GM23248 (cell line): ENCODE measurements around the gene RASA3. TPM values are rescaled to one million over a fixed set of nuclear protein-coding genes. Genes with fewer than 3 reads are reported as not detected.

Experiments used
- DNase-seq: peaks from one replicate; pipeline ENCODE4 v3.0.0-alpha.2; 2015
- H2AFZ ChIP-seq: fragments of 200-600 bp; sonication (generic); 2 replicates; pipeline ENCODE4 v1.6.1; 2016; ENCODE audit warnings: antibody characterized with exemption
- H3F3A ChIP-seq: fragments of 200-600 bp; sonication (generic); 2 replicates; pipeline ENCODE4 v1.6.1; 2016; ENCODE audit warnings: mild to moderate bottlenecking, antibody characterized with exemption, mixed run types; ENCODE audit not compliant: insufficient read depth
- H3K27ac ChIP-seq: fragments of 200-600 bp; sonication (generic); 2 replicates; pipeline ENCODE4 v1.5.1; 2016; ENCODE audit warnings: mild to moderate bottlenecking
- H3K27me3 ChIP-seq: fragments of 200-600 bp; sonication (generic); replicated peaks from 2 replicates; pipeline ENCODE4 v1.6.1; 2016; ENCODE audit warnings: mild to moderate bottlenecking; ENCODE audit not compliant: insufficient read depth
- H3K36me3 ChIP-seq: fragments of 200-600 bp; sonication (generic); 2 replicates; pipeline ENCODE4 v1.6.1; 2016; ENCODE audit warnings: low read depth, mild to moderate bottlenecking
- H3K4me1 ChIP-seq: fragments of 200-600 bp; sonication (generic); 2 replicates; pipeline ENCODE4 v1.6.1; 2016; ENCODE audit warnings: mild to moderate bottlenecking; ENCODE audit not compliant: insufficient read depth
- H3K4me2 ChIP-seq: fragments of 200-600 bp; sonication (generic); one replicate; pipeline ENCODE4 v1.6.1; 2016; ENCODE audit warnings: mild to moderate bottlenecking; ENCODE audit not compliant: unreplicated experiment
- H3K4me3 ChIP-seq: fragments of 200-600 bp; sonication (generic); 2 replicates; pipeline ENCODE4 v1.5.1; 2016; ENCODE audit warnings: mild to moderate bottlenecking
- H3K79me2 ChIP-seq: fragments of 200-600 bp; sonication (generic); 2 replicates; pipeline ENCODE4 v1.6.1; 2016; ENCODE audit warnings: mild to moderate bottlenecking; ENCODE audit not compliant: insufficient read depth
- H3K9ac ChIP-seq: fragments of 200-600 bp; sonication (generic); 2 replicates; pipeline ENCODE4 v1.6.1; 2016; ENCODE audit warnings: mild to moderate bottlenecking
- H3K9me2 ChIP-seq: fragments of 200-600 bp; sonication (generic); 2 replicates; pipeline ENCODE4 v1.6.1; 2016; ENCODE audit warnings: mixed run types, mild to moderate bottlenecking, moderate library complexity; ENCODE audit not compliant: insufficient read depth
- H3K9me3 ChIP-seq: fragments of 200-600 bp; sonication (generic); one replicate; pipeline ENCODE4 v1.6.1; 2017; ENCODE audit warnings: low read depth
- H4K20me1 ChIP-seq: fragments of 200-600 bp; sonication (generic); 2 replicates; pipeline ENCODE4 v1.6.0; 2016; ENCODE audit not compliant: insufficient read depth
- EZH2 ChIP-seq: fragments of 200-600 bp; sonication (generic); IDR thresholded peaks from 2 replicates; pipeline ENCODE4 v1.6.1; 2018; ENCODE audit warnings: antibody characterized with exemption, mild to moderate bottlenecking; ENCODE audit not compliant: insufficient read depth, poor library complexity, severe bottlenecking
- EZH2phosphoT487 ChIP-seq: fragments of 200-600 bp; sonication (generic); IDR thresholded peaks from 2 replicates; pipeline ENCODE4 v1.6.1; 2018; ENCODE audit warnings: antibody characterized with exemption, moderate library complexity, mild to moderate bottlenecking, low read depth; ENCODE audit not compliant: insufficient read depth
- WGBS, 2 experiments: methylation state at CpG; one replicate each; pipeline ENCODE4 v1.1.6; 2015 to 2017; ENCODE audit warnings: low lambda C conversion rate in 2 of 2, low coverage in 1 of 2; ENCODE audit errors: missing lambda C conversion rate in 2 of 2; 5-methylcytosine and 5-hydroxymethylcytosine counted together
- in situ Hi-C: fragments of 300-500 bp; cut with MboI; formaldehyde crosslinking; loops from 2 replicates; pipeline ENCODE4 v1.15.0; 2020
- polyA plus RNA-seq: library from polyadenylated mRNA; unstranded; fragments of >200 nt; fragmentation: Nextera tagmentation; extraction: Ambion mirVana; gene quantifications from 2 replicates; pipeline ENCODE4 v1.2.1, GENCODE V29; 2016
- total RNA-seq: library from RNA; depleted of rRNA; stranded (reverse); fragments of >200 nt; shearing (Covaris generic); gene quantifications from 2 replicates; pipeline ENCODE4 v1.2.3, GENCODE V29; 2014

The RASA3 gene
- total and polyA plus RNA-seq, 2 experiments from 2014 or later = 34.3 to 36.7 TPM

DNA sequence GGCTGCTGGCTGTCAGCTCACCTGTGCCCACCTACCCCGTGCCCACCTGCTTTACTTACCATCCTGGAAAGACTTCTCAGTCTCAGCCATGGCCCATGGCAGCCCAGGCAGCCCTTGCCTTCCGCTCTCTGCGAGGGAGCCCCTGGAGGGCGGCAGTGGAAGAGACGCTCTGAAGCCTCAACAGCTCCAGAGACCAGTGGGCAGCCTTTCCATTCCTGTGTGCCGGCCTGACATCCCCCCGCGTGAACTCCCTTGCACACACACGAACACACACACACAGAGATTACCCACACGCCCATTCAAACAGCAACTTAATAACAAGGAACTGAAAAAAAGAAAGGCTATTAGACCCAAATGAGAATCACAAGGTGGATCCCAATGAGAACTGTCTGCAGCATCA, 14.2 kb upstream of the RASA3 start:
- no peak overlapping the region for H3K4me2 ChIP-seq
- no peaks in the 10 kb centered on the region for H3K36me3 ChIP-seq
- no peaks in the 10 kb centered on the region for H3F3A ChIP-seq
- no peaks in the 10 kb centered on the region for H3K79me2 ChIP-seq
- no peak overlapping the region for H3K4me3 ChIP-seq
- TF ChIP-seq EZH2phosphoT487 (no peak), EZH2 (no peak)
- in situ Hi-C loops = no loop called here
- DNase-seq = no peak
- no peaks in the 10 kb centered on the region for H4K20me1 ChIP-seq
- H2AFZ ChIP-seq = no peak overlapping the region
- no peaks in the 10 kb centered on the region for H3K9me2 ChIP-seq
- no peaks in the 10 kb centered on the region; the same call in 1 of the 2 replicates for H3K27me3 ChIP-seq
- no peak overlapping the region for H3K27ac ChIP-seq
- 83 to 85% methylated on average over 10 of the region's 10 CpGs for WGBS, 2 experiments
- no peaks in the 10 kb centered on the region for H3K9me3 ChIP-seq
- H3K4me1 ChIP-seq = no peaks in the 10 kb centered on the region
- H3K9ac ChIP-seq = no peak overlapping the region

DNA sequence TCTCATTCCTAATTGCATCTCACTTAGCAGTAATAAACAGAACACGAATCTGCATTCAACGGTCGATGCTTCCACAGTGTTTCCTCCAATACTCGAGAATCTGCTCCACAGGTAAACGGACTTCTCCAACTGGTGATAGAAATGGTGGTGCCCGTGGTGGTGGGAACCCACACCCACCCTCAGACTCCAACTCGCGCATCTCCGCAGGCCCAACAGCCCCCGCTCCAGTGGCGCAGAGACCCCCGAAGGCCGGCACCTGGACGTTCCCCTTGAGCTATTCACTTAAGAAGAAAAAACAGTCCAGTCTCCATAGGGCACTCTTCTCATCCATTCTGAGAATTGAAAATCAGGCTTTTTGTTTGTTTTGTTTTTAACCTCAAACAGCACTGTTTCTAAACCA, 13.8 kb upstream of the RASA3 start:
- H2AFZ ChIP-seq = no peak overlapping the region
- no peaks in the 10 kb centered on the region for H3K4me1 ChIP-seq
- no peaks in the 10 kb centered on the region; the same call in 1 of the 2 replicates for H3K27me3 ChIP-seq
- H3K27ac ChIP-seq = no peak overlapping the region
- H3K9ac ChIP-seq = no peak overlapping the region
- TF ChIP-seq EZH2 (no peak), EZH2phosphoT487 (no peak)
- H4K20me1 ChIP-seq = no peaks in the 10 kb centered on the region
- H3K9me2 ChIP-seq = no peaks in the 10 kb centered on the region
- WGBS, 2 experiments = 87 to 90% methylated on average over 14 of the region's 14 CpGs
- no peaks in the 10 kb centered on the region for H3K79me2 ChIP-seq
- no peaks in the 10 kb centered on the region for H3F3A ChIP-seq
- no peak for DNase-seq
- H3K36me3 ChIP-seq = no peaks in the 10 kb centered on the region
- no peak overlapping the region for H3K4me2 ChIP-seq
- H3K9me3 ChIP-seq = no peaks in the 10 kb centered on the region
- in situ Hi-C loops = no loop called here
- H3K4me3 ChIP-seq = no peak overlapping the region

DNA sequence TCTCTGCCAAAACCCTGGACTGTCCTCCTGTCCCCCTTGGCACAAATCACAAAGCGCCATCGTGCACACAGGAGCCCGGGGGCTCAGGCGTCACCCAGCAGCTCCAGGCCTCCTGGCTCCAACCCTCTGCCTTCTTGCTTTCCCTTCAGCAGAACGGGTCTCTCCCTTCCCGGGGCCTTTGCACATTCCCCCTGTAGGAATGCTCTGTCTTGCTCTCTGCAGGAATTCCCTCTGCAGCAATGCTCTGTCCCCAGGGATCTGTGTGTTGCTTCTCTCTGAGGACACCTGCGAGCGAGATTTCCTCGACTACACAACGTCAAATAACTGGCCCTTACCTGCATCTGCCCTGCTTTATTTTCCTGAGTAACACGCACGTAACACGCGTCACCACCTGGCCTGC, 13.3 kb upstream of the RASA3 start:
- no peaks in the 10 kb centered on the region for H3K9me3 ChIP-seq
- no peak overlapping the region for H3K4me2 ChIP-seq
- no peak for DNase-seq
- no peak overlapping the region for H3K4me3 ChIP-seq
- H2AFZ ChIP-seq = no peak overlapping the region
- in situ Hi-C loops = no loop called here
- no peaks in the 10 kb centered on the region for H3K79me2 ChIP-seq
- H3K36me3 ChIP-seq = no peaks in the 10 kb centered on the region
- no peak overlapping the region for H3K27ac ChIP-seq
- no peaks in the 10 kb centered on the region for H3K9me2 ChIP-seq
- no peaks in the 10 kb centered on the region for H4K20me1 ChIP-seq
- no peaks in the 10 kb centered on the region; the same call in 1 of the 2 replicates for H3K27me3 ChIP-seq
- TF ChIP-seq EZH2 = no peak
- no peak for TF ChIP-seq EZH2phosphoT487
- WGBS, 2 experiments = 84 to 89% methylated on average over 14 of the region's 14 CpGs
- no peaks in the 10 kb centered on the region for H3K4me1 ChIP-seq
- no peaks in the 10 kb centered on the region for H3F3A ChIP-seq
- no peak overlapping the region for H3K9ac ChIP-seq

DNA sequence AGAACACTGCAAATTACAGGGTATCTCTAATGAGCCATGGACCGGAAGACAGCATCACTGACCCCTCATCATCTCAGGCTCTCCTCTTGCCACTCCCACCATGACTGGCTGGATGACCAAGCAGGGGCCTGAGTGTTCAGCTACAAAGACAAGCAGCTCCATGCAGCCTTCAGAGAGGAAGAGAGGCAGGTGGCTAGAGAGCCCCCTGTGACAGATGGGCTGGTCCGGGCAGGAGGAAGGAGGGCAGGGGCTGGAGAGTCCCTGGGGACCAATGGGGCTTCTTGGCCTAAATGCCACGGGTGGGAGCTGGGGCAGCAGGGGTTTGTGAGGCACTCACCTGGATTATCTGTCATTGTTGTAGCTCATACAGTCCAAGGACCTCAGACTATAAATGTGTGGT, 12.8 kb upstream of the RASA3 start:
- H2AFZ ChIP-seq = no peak overlapping the region
- in situ Hi-C loops = no loop called here
- no peak overlapping the region for H3K27ac ChIP-seq
- no peak for DNase-seq
- no peaks in the 10 kb centered on the region for H3K4me1 ChIP-seq
- no peaks in the 10 kb centered on the region for H3F3A ChIP-seq
- no peak overlapping the region for H3K4me3 ChIP-seq
- no peaks in the 10 kb centered on the region for H3K9me2 ChIP-seq
- H3K4me2 ChIP-seq = no peak overlapping the region
- no peaks in the 10 kb centered on the region for H3K79me2 ChIP-seq
- no peaks in the 10 kb centered on the region for H3K36me3 ChIP-seq
- H3K27me3 ChIP-seq = no peaks in the 10 kb centered on the region; the same call in 1 of the 2 replicates
- no peak overlapping the region for H3K9ac ChIP-seq
- no peak for TF ChIP-seq EZH2
- no peaks in the 10 kb centered on the region for H3K9me3 ChIP-seq
- WGBS, 2 experiments = 53 to 60% methylated on average over 3 of the region's 3 CpGs
- H4K20me1 ChIP-seq = no peaks in the 10 kb centered on the region
